OCI-LY7 (cell line): ENCODE results near the gene CDKN2A. TPM values are rescaled to one million over a fixed set of nuclear protein-coding genes. Genes with fewer than 3 reads are reported as not detected.

Experiments
- BruUV-seq: library from RNA; stranded (reverse); fragments of 400-500 nt; replicated peaks from 2 replicates; lab custom pipeline; 2021; lab: Mats Ljungman, UMichigan
- CTCF ChIA-PET: fragments of 300-600 bp; sonication (Branson Sonifier 250); formaldehyde crosslinking; loops from one replicate; lab custom pipeline; 2022; ENCODE audit warnings: antibody characterized with exemption; ENCODE audit not compliant: unreplicated experiment; lab: Charles Lee
- POLR2A ChIA-PET: fragments of 300-600 bp; sonication (Branson Sonifier 250); formaldehyde crosslinking; loops from one replicate; lab custom pipeline; 2022; ENCODE audit warnings: antibody characterized with exemption; lab: Charles Lee
- DNase-seq: peaks from one replicate; pipeline ENCODE4 v3.0.0-alpha.2; 2015; ENCODE audit warnings: low spot score
- H2AFZ ChIP-seq: fragments of 200-600 bp; sonication (generic), shearing (Covaris generic); 2 replicates; pipeline ENCODE4 v1.6.1; 2014; ENCODE audit warnings: mild to moderate bottlenecking, antibody characterized with exemption, low read length, moderate library complexity
- H3K27ac ChIP-seq: fragments of 200-600 bp; sonication (generic); 2 replicates; pipeline ENCODE4 v1.5.1; 2014; ENCODE audit warnings: mixed run types, low read depth, mild to moderate bottlenecking, moderate library complexity, low read length, inconsistent platforms; ENCODE audit not compliant: poor library complexity, severe bottlenecking
- H3K36me3 ChIP-seq: fragments of 200-600 bp; sonication (generic); 2 replicates; pipeline ENCODE4 v1.6.1; 2014; ENCODE audit warnings: mild to moderate bottlenecking, antibody characterized with exemption, low read length, moderate library complexity, mixed read lengths; ENCODE audit not compliant: insufficient read depth
- H3K4me1 ChIP-seq: fragments of 200-600 bp; sonication (generic); 2 replicates; pipeline ENCODE4 v1.5.1; 2014; ENCODE audit warnings: mild to moderate bottlenecking, low read length; ENCODE audit not compliant: insufficient read depth, poor library complexity, severe bottlenecking
- H3K4me2 ChIP-seq: fragments of 200-600 bp; sonication (generic); 2 replicates; pipeline ENCODE4 v1.6.1; 2014; ENCODE audit warnings: mild to moderate bottlenecking, low read length
- H3K4me3 ChIP-seq: fragments of 200-600 bp; sonication (generic); 2 replicates; pipeline ENCODE4 v1.5.1; 2014; ENCODE audit warnings: mild to moderate bottlenecking, low read depth, low read length; ENCODE audit not compliant: poor library complexity, severe bottlenecking
- H3K79me2 ChIP-seq: fragments of 200-600 bp; sonication (generic); 2 replicates; pipeline ENCODE4 v1.6.1; 2016; ENCODE audit warnings: low read depth, mild to moderate bottlenecking, low read length, moderate library complexity, mixed read lengths; ENCODE audit not compliant: insufficient read depth
- H3K9me2 ChIP-seq: fragments of 200-600 bp; sonication (generic); 2 replicates; pipeline ENCODE4 v1.6.1; 2016; ENCODE audit warnings: mild to moderate bottlenecking, low read length, mixed read lengths; ENCODE audit not compliant: insufficient read depth
- H3K9me3 ChIP-seq: fragments of 200-600 bp; sonication (generic); 2 replicates; pipeline ENCODE4 v1.6.1; 2014; ENCODE audit warnings: mild to moderate bottlenecking, mixed run types, low read length, mixed read lengths
- H4K20me1 ChIP-seq: fragments of 200-600 bp; sonication (generic); 2 replicates; pipeline ENCODE4 v1.6.1; 2014; ENCODE audit warnings: mild to moderate bottlenecking, antibody characterized with exemption, low read length, moderate library complexity, mixed read lengths; ENCODE audit not compliant: insufficient read depth
- EZH2phosphoT487 ChIP-seq: fragments of 200-600 bp; sonication (generic); IDR thresholded peaks from 2 replicates; pipeline ENCODE4 v1.6.1; 2018; ENCODE audit warnings: low read depth, borderline replicate concordance, mild to moderate bottlenecking, mixed run types, antibody characterized with exemption, low read length, moderate library complexity, mixed read lengths
- intact Hi-C: fragments of 100-400 bp; cut with micrococcal nuclease; formaldehyde crosslinking; loops from one replicate; pipeline ENCODE4 v1.10.0; 2022; ENCODE audit not compliant: unreplicated experiment
- total RNA-seq, 2 experiments: library from RNA; depleted of rRNA in 1 of 2; stranded (reverse); fragments of >200 nt in 1 of 2; shearing (Covaris generic) in 1 of 2; gene quantifications; 2 replicates each; pipeline ENCODE4 v1.2.3, GENCODE V29; 2014 to 2022
- TF ChIP-seq, protein P1 (sequence below): fragments of 200-600 bp; sonication (generic); conservative IDR thresholded peaks from 2 replicates; pipeline ENCODE4 v1.5.1; 2014; ENCODE audit warnings: mild to moderate bottlenecking, antibody characterized with exemption, low read length, moderate library complexity, mixed read lengths

CDKN2A gene
- total RNA-seq, 2 experiments from 2014 or later = 145 to 216 TPM

- BruUV-seq = no TSS peak
- CTCF ChIA-PET = no interaction called here
Observed at GRCh38 chr9:22041775-22042174, 47.6 kb upstream of the CDKN2A start.

DNA sequence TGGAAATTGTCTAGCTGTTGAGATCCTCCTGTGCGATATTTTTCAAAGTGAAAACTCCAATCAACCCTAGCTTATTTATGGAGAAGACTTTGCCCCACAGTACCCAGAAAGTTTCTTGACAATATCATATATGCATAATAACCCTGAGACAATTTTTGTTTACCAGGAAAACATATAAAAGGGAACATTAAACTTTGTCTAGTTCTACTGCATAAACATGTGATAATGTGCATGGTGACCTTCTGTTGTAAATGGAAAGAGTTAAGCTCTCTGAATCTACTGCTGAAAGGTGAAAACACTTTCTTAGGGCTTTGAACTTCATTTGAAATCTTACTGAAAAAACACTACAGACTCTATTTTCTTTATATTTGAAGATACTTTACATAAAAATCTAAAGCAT lies 47.2 kb upstream of the CDKN2A start:
- CTCF ChIA-PET = no interaction called here
- Histone ChIP-seq H3K36me3 (no peaks in the 10 kb centered on the region), H3K9me3 (no peaks in the 10 kb centered on the region), H4K20me1 (no peaks in the 10 kb centered on the region), H3K27ac (no peak overlapping the region), H3K9me2 (no peaks in the 10 kb centered on the region), H3K4me3 (no peak overlapping the region), H3K4me2 (no peak overlapping the region), H3K4me1 (no peaks in the 10 kb centered on the region), H3K79me2 (no peaks in the 10 kb centered on the region), H2AFZ (no peak overlapping the region)
- no peak for TF ChIP-seq EZH2phosphoT487
- TF ChIP-seq, protein P1, sequence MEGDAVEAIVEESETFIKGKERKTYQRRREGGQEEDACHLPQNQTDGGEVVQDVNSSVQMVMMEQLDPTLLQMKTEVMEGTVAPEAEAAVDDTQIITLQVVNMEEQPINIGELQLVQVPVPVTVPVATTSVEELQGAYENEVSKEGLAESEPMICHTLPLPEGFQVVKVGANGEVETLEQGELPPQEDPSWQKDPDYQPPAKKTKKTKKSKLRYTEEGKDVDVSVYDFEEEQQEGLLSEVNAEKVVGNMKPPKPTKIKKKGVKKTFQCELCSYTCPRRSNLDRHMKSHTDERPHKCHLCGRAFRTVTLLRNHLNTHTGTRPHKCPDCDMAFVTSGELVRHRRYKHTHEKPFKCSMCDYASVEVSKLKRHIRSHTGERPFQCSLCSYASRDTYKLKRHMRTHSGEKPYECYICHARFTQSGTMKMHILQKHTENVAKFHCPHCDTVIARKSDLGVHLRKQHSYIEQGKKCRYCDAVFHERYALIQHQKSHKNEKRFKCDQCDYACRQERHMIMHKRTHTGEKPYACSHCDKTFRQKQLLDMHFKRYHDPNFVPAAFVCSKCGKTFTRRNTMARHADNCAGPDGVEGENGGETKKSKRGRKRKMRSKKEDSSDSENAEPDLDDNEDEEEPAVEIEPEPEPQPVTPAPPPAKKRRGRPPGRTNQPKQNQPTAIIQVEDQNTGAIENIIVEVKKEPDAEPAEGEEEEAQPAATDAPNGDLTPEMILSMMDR = no peak
- POLR2A ChIA-PET = interaction anchor here (0.9 to 1.3 kb wide), 3 partner anchors 10 to 76 kb away, joined by 3 to 4 read pairs (median 4); no protein-coding TSS in a partner anchor
- intact Hi-C loops = no loop called here
- no peak for DNase-seq
- BruUV-seq = no TSS peak

More at GRCh38 chr9:22041775-22042174, 47.6 kb upstream of the CDKN2A start:
- Histone ChIP-seq H3K9me2 (no peaks in the 10 kb centered on the region), H3K9me3 (no peaks in the 10 kb centered on the region), H3K27ac (no peak overlapping the region), H3K4me1 (no peaks in the 10 kb centered on the region), H4K20me1 (no peaks in the 10 kb centered on the region), H3K4me2 (no peak overlapping the region), H3K79me2 (no peaks in the 10 kb centered on the region), H3K4me3 (no peak overlapping the region), H3K36me3 (no peaks in the 10 kb centered on the region), H2AFZ (no peak overlapping the region)
- DNase-seq = no peak
- intact Hi-C loops = no loop called here
- TF ChIP-seq EZH2phosphoT487 = no peak
- POLR2A ChIA-PET = interaction anchor here (0.6 to 1.3 kb wide), 4 partner anchors 10 to 76 kb away, joined by 3 to 4 read pairs (median 4); no protein-coding TSS in a partner anchor

- Histone ChIP-seq H3K79me2 (no peaks in the 10 kb centered on the region), H3K4me1 (no peaks in the 10 kb centered on the region), H2AFZ (no peak overlapping the region), H3K4me3 (no peak overlapping the region), H3K36me3 (no peaks in the 10 kb centered on the region), H4K20me1 (no peaks in the 10 kb centered on the region), H3K27ac (no peak overlapping the region), H3K9me3 (no peaks in the 10 kb centered on the region), H3K4me2 (no peak overlapping the region), H3K9me2 (no peaks in the 10 kb centered on the region)
- no TSS peak for BruUV-seq
- DNase-seq = no peak
- TF ChIP-seq, protein P1 = no peak
- TF ChIP-seq EZH2phosphoT487 = no peak
- POLR2A ChIA-PET = interaction anchor here (0.6 to 1.3 kb wide), 2 partner anchors 64 to 122 kb away, joined by 3 to 4 read pairs; no protein-coding TSS in a partner anchor
- CTCF ChIA-PET = no interaction called here
- intact Hi-C loops = no loop called here
Observed at GRCh38 chr9:22040760-22041159, 46.6 kb upstream of the CDKN2A start.
